Activated naive CD8-positive, alpha-beta T cell treated with anti-CD3 and anti-CD28 coated beads for 36 hours (primary cell): ENCODE measurements around the gene BAG3. TPM values are rescaled to one million over a fixed set of nuclear protein-coding genes. Genes with fewer than 3 reads are reported as not detected.

ENCODE experiments used
- DNase-seq: peaks from one replicate; pipeline ENCODE4 v3.0.0; 2021
- H3K27ac Mint-ChIP-seq: one replicate; pipeline ENCODE4 v1.8.0; 2022; ENCODE audit warnings: mild to moderate bottlenecking, moderate library complexity, mixed read lengths
- H3K27me3 Mint-ChIP-seq: one replicate; pipeline ENCODE4 v1.8.0; 2022; ENCODE audit warnings: mild to moderate bottlenecking, mixed read lengths
- H3K36me3 Mint-ChIP-seq: one replicate; pipeline ENCODE4 v1.8.0; 2021; ENCODE audit warnings: mild to moderate bottlenecking, mixed read lengths
- H3K4me1 Mint-ChIP-seq: one replicate; pipeline ENCODE4 v1.8.0; 2021; ENCODE audit warnings: mixed read lengths
- H3K4me3 Mint-ChIP-seq: one replicate; pipeline ENCODE4 v1.8.0; 2022; ENCODE audit warnings: mild to moderate bottlenecking, moderate library complexity, mixed read lengths
- H3K9me3 Mint-ChIP-seq: one replicate; pipeline ENCODE4 v1.8.0; 2022; ENCODE audit warnings: mixed read lengths
- total RNA-seq, 2 experiments: library from RNA; stranded (reverse); gene quantifications; one replicate each; pipeline ENCODE4 v1.2.3, GENCODE V29; 2021

Gene BAG3
- total RNA-seq, 2 experiments from 2014 or later, result 15.3 to 17.5 TPM

DNA sequence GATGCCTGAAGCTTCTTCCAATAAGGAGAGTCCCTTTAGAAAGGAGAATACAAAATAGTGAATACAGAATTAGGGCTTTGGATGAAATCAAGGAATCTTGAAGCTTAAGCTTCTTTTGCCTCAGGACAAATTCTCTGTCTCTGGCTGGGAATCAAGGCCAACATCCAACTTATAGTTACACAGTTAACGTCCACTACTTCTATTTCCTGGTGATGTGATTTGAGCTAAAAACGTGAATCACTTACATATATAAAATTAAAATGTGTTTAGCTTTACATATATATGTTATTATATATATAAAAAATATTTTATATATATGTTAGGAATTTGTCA, 63.3 kb downstream of the BAG3 start:
- DNase-seq, result no peak
- Mint-ChIP-seq H3K4me1 (peaks cover 9% of the 10 kb centered on the region), H3K36me3 (peaks cover 14% of the 10 kb centered on the region), H3K9me3 (peaks cover 22% of the 10 kb centered on the region), H3K27ac (no peak overlapping the region), H3K27me3 (no peaks in the 10 kb centered on the region), H3K4me3 (no peak overlapping the region)

DNA sequence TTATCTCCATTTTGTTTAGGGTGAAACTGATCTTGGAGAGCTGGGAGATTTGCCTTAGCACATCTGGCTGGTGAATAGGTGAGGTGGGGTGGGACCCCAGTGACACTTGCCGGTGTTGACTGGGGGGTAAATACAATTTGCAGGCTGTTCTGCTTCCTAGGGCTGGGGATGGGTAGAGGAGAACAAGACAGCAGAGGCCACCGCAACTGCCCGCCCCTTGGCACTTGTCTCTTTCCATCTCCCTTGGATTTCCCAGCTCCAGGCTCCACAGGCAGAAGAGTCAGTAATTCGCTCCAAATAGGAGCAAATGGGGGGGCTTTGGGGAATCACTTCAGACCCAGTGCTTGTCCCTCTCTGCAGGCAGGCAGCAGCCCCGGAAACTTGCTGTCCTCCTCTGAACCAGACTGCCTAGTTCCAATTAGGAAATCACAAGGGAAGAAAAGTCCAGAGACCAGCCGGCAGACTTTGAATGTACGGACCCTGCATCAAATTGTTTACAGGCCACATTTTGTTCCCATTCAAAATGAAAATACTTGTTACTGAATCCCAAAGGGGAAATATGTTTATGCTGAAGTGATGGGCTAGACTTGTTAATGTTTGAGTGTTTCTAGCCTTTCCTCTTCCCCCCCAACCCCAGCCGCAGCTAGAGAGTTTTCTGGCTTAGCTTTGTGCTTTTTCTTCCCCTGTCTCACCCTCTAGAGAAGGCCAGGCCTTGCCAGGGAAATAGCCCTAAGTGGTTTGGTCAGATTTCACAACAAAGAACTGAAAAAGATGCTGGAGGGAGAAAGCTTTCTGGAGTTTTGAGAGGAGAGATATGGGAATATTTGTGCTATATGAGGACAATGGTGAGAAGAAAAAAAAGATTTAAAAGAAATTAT, 64.7 kb downstream of the BAG3 start:
- Mint-ChIP-seq H3K27ac (no peak overlapping the region), H3K27me3 (no peaks in the 10 kb centered on the region), H3K4me3 (no peak overlapping the region), H3K36me3 (peaks cover 9% of the 10 kb centered on the region), H3K4me1 (peaks cover 4% of the 10 kb centered on the region), H3K9me3 (peaks cover 15% of the 10 kb centered on the region)
- DNase-seq, result no peak

DNA sequence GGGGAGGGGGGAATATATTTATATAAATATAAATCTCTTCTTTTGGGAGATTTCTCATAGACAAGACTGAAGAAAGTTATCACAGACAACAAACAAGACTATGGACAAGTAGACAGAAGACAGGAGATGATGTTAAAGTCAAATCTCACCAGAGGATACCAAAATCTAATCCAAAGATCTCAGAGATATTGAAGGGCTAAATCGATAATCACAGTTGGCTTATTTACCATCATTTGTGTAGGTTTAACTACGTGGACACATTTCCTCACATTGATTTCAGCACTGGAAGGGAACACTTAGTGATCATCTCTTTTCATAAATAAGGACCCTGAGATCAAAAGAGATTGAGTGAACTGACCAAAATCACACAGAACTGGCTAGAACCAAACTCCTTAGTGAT, 72.0 kb downstream of the BAG3 start:
- Mint-ChIP-seq H3K36me3 (peaks cover 16% of the 10 kb centered on the region), H3K4me1 (peaks cover 36% of the 10 kb centered on the region), H3K27me3 (no peaks in the 10 kb centered on the region), H3K9me3 (peaks cover 12% of the 10 kb centered on the region), H3K4me3 (no peak overlapping the region), H3K27ac (no peak overlapping the region)
- no peak for DNase-seq

DNA sequence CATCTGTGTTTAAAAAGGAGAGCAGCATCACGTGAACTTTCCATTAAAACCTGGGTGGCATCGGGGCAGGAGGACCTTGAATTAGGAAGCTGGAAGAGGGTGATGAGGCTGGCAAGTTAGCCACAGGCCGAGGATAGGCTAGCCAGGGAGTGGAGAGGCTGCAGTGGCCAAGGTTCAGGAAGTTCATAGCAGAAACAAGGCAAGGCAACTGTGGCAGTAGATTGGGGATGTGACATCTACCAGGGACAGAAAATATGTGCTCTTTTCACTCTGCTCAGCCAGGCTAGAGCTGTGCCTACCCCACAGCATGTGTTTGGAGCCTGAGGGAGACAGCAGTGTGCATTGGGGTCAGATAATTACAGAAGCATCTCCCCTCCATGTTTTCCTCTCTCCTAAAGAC, 72.4 kb downstream of the BAG3 start:
- Mint-ChIP-seq H3K27ac (no peak overlapping the region), H3K36me3 (peaks cover 16% of the 10 kb centered on the region), H3K4me1 (peaks cover 41% of the 10 kb centered on the region), H3K4me3 (peak overlapping the region; percentile 23), H3K27me3 (no peaks in the 10 kb centered on the region), H3K9me3 (peaks cover 12% of the 10 kb centered on the region)
- DNase-seq, result no peak

DNA sequence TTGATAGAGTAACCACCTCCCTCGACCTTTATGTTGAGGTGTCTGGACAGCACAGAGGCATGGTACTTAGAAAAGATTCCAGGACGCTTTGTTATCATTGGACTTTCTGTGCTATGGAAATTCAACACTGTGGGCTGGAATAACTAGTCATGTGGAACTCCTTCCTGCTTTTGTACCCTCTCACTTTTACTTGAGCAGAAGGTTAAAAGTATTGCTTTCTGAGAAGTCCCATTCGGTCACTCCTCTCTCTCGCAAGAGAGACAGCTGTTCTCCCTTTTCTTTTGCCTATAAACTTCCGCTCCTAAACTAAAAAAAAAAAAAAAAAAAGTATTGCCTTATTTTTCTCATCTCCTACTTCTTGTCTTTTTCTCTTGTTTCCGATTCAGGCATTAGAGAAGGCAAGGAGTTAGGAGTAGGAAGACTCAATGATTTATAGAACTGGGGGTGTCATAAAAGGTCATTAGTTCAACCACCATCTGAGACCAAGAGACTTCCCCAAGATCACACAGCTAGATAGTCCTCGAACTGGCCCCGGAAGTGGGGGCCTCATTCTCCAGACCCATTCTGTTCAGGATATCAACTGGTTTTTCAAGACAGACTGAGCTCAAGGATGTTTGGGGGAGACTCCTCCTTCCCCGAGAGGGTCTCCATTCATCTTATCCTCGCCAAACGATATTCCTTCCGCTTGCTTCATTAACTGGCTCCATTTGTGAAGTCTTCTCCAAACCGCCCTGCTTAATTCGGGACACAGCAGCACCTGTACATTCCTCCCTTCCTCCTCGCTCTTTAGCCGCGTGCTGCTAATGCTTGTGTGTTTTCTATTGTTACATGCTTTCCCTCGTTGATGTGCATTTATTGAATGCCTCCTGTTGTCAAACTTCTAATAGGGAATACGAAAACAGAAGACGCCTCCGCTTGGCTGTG, 73.7 kb downstream of the BAG3 start:
- Mint-ChIP-seq H3K27ac (peak overlapping the region; percentile 85), H3K9me3 (peaks cover 12% of the 10 kb centered on the region), H3K36me3 (peaks cover 18% of the 10 kb centered on the region), H3K27me3 (no peaks in the 10 kb centered on the region), H3K4me3 (peak overlapping the region; percentile 83), H3K4me1 (peaks cover 50% of the 10 kb centered on the region)
- DNase-seq, result no peak

DNA sequence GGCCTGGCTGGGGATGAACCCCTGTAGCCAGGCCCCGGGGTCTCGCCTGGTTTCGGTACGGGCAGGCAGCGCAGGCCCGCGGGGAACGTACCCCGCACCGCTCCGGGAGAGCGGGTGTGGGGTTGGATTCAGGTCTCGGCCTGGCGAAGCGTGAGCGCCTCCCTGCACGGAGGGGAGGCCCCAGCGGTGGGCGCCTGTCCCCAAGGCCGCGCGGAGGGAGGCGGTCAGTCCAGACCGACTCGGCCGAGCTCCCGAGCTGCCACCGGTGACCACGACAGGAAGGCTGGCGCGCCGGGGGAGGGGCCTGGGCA, 74.3 kb downstream of the BAG3 start:
- Mint-ChIP-seq H3K4me3 (peak overlapping the region; percentile 83), H3K27ac (peak overlapping the region; percentile 85), H3K27me3 (no peaks in the 10 kb centered on the region), H3K9me3 (peaks cover 12% of the 10 kb centered on the region), H3K4me1 (peaks cover 51% of the 10 kb centered on the region), H3K36me3 (peaks cover 22% of the 10 kb centered on the region)
- DNase-seq, result no peak

DNA sequence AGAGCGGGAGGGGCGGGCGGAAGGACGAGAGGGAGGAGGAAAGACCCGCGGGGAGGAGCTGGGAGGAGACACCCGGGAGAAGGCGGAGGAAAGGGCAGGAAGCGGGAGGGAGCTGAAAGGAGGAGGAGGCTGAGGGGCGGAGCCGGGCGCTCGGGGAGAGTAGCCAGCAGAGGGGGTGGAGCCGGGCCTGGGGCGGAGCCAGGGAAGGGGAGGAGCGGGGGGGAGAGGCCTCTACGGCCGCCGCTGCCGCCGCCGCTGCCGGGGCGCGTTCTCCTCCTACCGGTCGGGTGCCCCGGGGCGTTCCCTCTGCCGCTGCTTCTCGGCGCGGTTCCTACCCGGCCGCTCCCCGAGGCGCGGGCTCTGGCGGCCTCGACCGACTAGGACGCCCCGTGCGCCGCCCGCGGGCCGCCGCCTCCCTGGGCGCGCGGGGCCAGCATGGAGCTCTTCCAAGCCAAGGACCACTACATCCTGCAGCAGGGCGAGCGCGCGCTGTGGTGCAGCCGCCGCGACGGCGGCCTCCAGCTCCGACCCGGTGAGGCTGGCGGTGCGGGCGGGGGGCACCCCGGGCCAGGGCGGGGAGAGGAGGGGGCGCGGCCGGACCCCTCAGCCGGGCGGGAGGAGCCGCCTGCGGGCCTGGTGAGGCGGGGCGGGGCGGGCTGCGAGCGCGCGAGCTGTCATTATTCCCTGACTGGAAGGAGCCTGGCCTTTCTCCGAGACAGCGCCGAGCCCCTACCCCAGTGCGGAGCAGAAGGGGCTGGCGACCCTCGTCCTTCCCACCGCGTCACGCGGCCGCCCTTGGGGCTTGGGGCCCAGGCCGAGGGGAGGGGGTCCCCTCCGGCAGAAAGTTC, 74.9 kb downstream of the BAG3 start, which contains the start of gene INPP5F:
Gene INPP5F (plus strand): TSS at position 223 of the 848 bp plus-strand sequence. CDS start 213 bp downstream, at position 436.
- Mint-ChIP-seq H3K4me3 (peak within 1 kb of the TSS; percentile 90), H3K4me1 (peaks cover 51% of the 10 kb centered on the region), H3K27me3 (no peaks in the 10 kb centered on the region), H3K36me3 (peaks cover 27% of the 10 kb centered on the region), H3K9me3 (peaks cover 7% of the 10 kb centered on the region), H3K27ac (peak within 1 kb of the TSS; percentile 85)
- peak; percentile 99 for DNase-seq

DNA sequence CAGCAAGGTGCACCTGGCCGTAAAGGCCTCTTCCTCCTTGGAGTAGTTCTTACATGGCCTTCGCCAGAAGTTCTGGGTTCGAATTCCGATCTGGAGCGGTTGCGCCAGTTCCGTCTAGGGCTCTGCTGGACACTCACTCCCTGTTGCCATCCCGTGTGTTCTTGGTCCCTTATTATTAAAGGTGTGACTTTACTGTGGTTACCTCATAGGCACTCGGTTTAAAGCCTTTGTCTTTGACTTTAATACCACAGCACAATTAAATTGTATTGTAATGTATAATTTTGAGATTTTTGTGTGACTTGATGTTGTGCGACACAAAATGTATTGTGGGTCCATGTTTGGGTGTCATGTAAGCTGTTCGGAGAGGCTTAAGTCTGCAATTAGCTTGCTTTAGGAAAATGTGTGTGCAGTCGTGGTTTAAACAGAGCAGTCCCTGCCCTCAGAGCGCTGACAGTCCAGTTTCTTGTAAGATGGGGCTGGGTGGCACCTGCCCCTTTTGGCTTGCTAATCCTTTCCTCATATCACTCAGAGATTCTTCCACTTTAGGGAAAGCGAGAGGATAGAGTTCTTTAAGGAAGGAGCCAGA, 75.6 kb downstream of the BAG3 start:
- H3K27me3 Mint-ChIP-seq, result no peaks in the 10 kb centered on the region
- peaks cover 51% of the 10 kb centered on the region for H3K4me1 Mint-ChIP-seq
- peak overlapping the region; percentile 90 for H3K4me3 Mint-ChIP-seq
- DNase-seq, result no peak
- peak overlapping the region; percentile 81 for H3K27ac Mint-ChIP-seq
- peaks cover 7% of the 10 kb centered on the region for H3K9me3 Mint-ChIP-seq
- H3K36me3 Mint-ChIP-seq, result peaks cover 28% of the 10 kb centered on the region

Other genes with a start within 250 kb of the BAG3 start
- gene RGS10, start 108.7 kb upstream of the BAG3 start, total RNA-seq, result 100 to 1,000 TPM; 273 to 294 TPM
- gene TIAL1, start 54.4 kb upstream of the BAG3 start, total RNA-seq, result 100 to 1,000 TPM; 212 to 215 TPM
- 10 to 100 TPM; 19.1 to 20.2 TPM for gene INPP5F, start 74.7 kb downstream of the BAG3 start, total RNA-seq
- gene MCMBP, start 221.5 kb downstream of the BAG3 start, total RNA-seq, result 100 to 1,000 TPM; 120 to 121 TPM
- 10 to 100 TPM; 79.8 to 88.6 TPM for gene SEC23IP, start 241.3 kb downstream of the BAG3 start, total RNA-seq